Adipocyte (in vitro differentiated cells): ENCODE data around the gene NANOS3.

ENCODE experiments used
- DNase-seq: peaks from one replicate; pipeline ENCODE4 v3.0.0-alpha.2; 2015; ENCODE audit warnings: low read depth
- H3K27me3 ChIP-seq: replicated peaks from 2 replicates; pipeline ENCODE4 v1.7.0; 2013; ENCODE audit warnings: mild to moderate bottlenecking, low read length, moderate library complexity; ENCODE audit not compliant: control insufficient read depth, insufficient read depth
- H3K36me3 ChIP-seq: 2 replicates; pipeline ENCODE4 v1.7.0; 2013; ENCODE audit warnings: low read length, mild to moderate bottlenecking, moderate library complexity; ENCODE audit not compliant: control insufficient read depth, insufficient read depth, severe bottlenecking
- H3K4me1 ChIP-seq: 2 replicates; pipeline ENCODE4 v1.7.0; 2013; ENCODE audit warnings: mild to moderate bottlenecking, low read length, moderate library complexity; ENCODE audit not compliant: control insufficient read depth, insufficient read depth
- H3K4me3 ChIP-seq: 2 replicates; pipeline ENCODE4 v1.7.0; 2013; ENCODE audit warnings: mild to moderate bottlenecking, low read length, moderate library complexity
- H3K9ac ChIP-seq: 2 replicates; pipeline ENCODE4 v1.7.0; 2013; ENCODE audit warnings: mild to moderate bottlenecking, low read length, moderate library complexity
- H3K9me3 ChIP-seq: 2 replicates; pipeline ENCODE4 v1.7.0; 2013; ENCODE audit warnings: mild to moderate bottlenecking, low read length, moderate library complexity; ENCODE audit not compliant: control insufficient read depth

Gene NANOS3

DNA sequence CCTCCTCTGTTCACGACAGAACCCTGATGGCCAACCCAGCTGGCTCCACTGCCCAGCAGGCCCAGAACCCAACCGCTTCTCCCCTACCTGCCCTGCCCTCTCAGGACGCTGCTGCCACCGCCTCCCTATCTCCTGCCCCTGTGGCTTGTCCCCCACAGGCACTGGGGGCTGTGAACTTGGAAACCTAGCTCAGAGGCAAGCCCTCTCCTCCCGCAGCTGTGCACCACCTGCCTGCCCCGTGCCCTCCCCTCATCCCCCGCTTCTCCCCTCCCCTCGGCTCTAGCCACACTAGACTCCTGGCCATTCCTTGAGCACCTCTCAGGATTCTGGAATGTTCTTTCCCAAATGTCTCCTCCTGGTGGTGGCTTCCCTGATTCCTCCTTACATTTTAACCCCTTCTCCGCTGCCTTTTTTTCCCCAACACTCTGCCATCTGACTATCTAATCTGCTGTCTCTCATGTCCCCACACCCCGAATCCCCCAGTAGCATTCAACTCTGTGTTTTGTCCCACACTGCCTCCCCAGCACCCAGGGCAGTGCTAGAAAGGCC, 6.7 kb downstream of the NANOS3 start:
- no peak for DNase-seq
- Histone ChIP-seq H3K27me3 (peaks cover 8% of the 10 kb centered on the region), H3K36me3 (no peaks in the 10 kb centered on the region)

DNA sequence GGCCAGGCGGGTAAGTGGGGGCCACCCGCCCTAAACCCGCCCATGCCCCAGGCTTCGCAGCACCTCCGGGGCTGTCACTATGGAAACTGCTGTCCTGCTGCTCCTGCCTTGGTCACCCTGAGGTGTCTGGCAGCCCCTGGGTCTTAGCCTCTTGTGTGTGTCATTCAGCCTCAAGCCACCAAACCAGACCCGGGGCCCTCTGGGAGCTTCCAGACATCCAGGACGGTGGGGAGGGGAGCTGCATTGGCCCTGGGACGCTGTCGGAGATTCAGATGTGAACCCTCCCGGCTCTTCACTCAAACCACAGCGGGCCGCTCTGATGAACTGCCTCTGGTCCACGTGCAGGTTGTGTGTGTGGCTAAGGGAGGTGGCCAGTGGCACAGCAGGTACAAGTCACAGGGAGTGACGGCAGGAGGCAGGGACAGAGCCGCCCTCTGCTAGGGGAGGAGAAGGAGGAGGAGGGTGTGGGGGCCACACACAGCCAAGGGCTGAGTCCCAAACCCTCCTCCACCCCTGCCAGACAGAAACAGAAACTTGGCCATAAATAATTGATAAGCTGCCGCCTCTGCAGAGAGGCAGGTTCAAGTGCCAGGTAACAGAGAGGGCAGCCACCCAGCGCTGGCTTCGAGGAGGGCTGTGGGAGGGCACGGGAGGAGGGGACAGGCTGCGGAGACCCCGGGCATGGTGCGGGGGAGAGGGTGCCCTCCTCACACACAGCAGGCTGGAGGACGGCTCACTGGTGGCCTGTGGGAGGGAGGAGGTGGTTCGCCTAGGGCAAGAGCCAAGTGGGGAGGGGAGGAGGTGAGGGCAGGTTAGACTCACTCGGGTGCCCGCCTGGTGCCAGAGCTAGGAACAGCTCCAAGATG, 8.0 kb downstream of the NANOS3 start:
- Histone ChIP-seq H3K4me3 (no peak overlapping the region), H3K9ac (no peak overlapping the region), H3K27me3 (peaks cover 8% of the 10 kb centered on the region), H3K36me3 (no peaks in the 10 kb centered on the region), H3K4me1 (peaks cover 16% of the 10 kb centered on the region), H3K9me3 (no peaks in the 10 kb centered on the region)
- DNase-seq: no peak

More for the DNA sequence above, 6.7 kb downstream of the NANOS3 start:
- H3K4me1 ChIP-seq: peaks cover 16% of the 10 kb centered on the region
- no peak overlapping the region for H3K9ac ChIP-seq
- H3K4me3 ChIP-seq: no peak overlapping the region
- H3K9me3 ChIP-seq: no peaks in the 10 kb centered on the region

DNA sequence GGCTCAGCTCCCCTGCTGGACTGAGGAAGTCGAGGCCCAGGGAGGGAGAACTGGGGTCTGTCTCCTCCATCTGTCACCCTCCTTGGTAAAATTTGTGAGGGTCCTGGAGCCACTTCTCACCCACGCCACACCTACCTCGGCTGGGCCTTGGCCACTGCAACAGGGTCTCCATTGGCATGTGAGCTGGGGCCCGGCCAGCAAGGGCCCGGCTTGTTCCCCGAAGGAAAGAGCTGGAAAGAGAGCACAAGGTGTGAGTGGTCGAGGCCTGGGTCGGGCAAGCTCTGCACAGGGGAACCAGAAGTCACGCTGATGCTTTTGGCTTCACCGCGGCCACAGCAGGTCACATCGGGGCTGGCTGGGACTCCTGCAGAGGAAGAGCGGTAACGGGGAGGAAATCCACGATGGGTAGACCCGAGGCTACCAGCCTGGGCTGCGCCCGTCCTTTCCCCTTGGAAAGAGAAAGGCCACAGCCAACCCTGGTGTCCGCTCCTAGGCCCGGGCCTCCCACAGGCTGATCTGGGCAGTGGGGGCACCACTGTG, 9.0 kb downstream of the NANOS3 start:
- Histone ChIP-seq H3K4me3 (no peak overlapping the region), H3K4me1 (peaks cover 10% of the 10 kb centered on the region), H3K9me3 (no peaks in the 10 kb centered on the region), H3K27me3 (peaks cover 8% of the 10 kb centered on the region), H3K36me3 (no peaks in the 10 kb centered on the region), H3K9ac (no peak overlapping the region)
- no peak for DNase-seq

DNA sequence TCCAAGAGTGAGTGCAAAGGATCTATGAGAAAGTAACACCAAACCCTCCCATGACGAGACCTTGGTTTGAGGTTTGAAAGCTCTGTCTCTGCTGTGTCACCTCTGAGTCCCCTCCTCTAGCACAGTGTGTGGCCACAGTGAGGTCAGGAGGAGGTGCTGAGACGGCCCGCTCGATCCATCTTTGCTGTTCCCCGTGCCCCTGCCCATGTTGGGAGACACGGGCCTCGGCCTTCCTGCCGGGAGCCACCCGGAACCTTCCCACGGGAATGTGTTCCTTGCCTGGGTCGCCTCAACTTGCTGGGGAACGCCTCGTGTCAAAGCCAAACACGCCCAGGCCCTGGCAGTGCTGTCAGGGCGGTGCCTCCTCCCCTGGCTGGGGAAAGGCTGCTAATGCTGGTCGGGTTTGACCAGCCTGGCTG, 10.1 kb downstream of the NANOS3 start:
- peaks cover 6% of the 10 kb centered on the region for H3K4me1 ChIP-seq
- no peak overlapping the region for H3K4me3 ChIP-seq
- H3K36me3 ChIP-seq: no peaks in the 10 kb centered on the region
- DNase-seq: no peak
- no peaks in the 10 kb centered on the region for H3K9me3 ChIP-seq
- no peak overlapping the region for H3K9ac ChIP-seq
- H3K27me3 ChIP-seq: peaks cover 8% of the 10 kb centered on the region

DNA sequence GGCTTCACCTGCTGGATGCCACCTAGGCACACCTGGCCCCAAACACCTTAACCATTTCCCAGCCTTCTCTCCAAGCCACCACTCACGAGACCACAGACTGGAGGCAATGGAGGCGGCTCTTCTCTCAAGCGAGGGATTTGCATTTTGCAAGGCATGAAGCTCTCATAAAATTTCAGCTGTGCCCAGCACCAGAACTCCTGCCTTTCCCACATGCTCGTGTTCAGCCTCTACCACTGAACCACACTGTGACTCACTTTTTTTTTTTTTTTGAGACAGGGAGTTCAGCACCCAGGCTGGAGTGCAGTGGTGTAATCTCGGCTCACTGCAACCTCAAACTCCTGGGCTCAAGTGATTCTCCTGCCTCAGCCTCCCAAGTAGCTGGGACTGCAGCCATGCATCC, 10.6 kb downstream of the NANOS3 start:
- Histone ChIP-seq H3K9ac (no peak overlapping the region), H3K4me3 (no peak overlapping the region), H3K27me3 (peaks cover 8% of the 10 kb centered on the region), H3K36me3 (no peaks in the 10 kb centered on the region), H3K9me3 (no peaks in the 10 kb centered on the region), H3K4me1 (peaks cover 5% of the 10 kb centered on the region)
- DNase-seq: no peak

DNA sequence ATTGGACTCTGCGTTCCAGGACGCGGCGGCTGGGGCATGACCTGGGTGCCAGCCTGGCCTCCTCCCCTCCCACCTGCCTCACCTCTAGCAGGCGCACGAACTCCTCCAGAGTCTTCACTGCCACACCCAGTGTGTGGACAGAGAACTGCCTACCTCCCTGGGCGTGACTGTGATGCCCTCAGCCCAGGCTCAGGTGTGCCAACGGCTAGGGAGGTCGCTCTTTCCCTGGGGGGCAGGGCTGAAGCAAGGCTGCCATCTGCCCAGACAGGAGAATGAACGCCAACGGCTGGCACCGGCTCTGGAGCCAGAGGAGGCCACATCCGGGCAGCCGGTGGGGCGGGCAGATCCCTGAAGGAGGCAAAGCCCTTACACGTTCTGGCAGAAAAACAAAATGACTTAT, 11.3 kb downstream of the NANOS3 start:
- Histone ChIP-seq H3K9ac (no peak overlapping the region), H3K4me1 (peaks cover 5% of the 10 kb centered on the region), H3K27me3 (peaks cover 8% of the 10 kb centered on the region), H3K36me3 (no peaks in the 10 kb centered on the region), H3K9me3 (no peaks in the 10 kb centered on the region), H3K4me3 (no peak overlapping the region)
- no peak for DNase-seq

DNA sequence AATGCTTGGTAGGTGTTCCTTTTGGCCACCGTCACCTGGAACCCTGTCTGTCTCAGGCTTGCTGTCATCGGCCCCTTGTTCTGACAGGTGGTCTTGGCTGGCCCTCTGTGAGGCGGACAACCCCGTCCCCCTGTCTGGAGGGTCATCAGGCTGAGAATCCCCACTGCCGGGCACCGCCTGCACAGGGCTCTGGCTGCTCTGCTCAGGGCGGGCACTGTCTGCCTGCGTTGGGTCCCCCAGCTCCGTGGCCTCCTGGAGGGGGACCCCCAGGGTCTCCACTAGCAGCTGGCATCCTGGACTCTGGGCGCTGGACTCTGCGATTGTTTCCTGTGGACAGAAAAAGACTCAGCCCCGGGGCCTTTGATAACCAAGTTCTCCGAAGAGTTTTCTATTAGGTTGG, 13.2 kb downstream of the NANOS3 start:
- H3K4me1 ChIP-seq: peaks cover 5% of the 10 kb centered on the region
- no peak overlapping the region for H3K9ac ChIP-seq
- no peak for DNase-seq
- H3K27me3 ChIP-seq: peaks cover 2% of the 10 kb centered on the region
- no peaks in the 10 kb centered on the region for H3K36me3 ChIP-seq
- H3K9me3 ChIP-seq: no peaks in the 10 kb centered on the region
- no peak overlapping the region for H3K4me3 ChIP-seq

DNA sequence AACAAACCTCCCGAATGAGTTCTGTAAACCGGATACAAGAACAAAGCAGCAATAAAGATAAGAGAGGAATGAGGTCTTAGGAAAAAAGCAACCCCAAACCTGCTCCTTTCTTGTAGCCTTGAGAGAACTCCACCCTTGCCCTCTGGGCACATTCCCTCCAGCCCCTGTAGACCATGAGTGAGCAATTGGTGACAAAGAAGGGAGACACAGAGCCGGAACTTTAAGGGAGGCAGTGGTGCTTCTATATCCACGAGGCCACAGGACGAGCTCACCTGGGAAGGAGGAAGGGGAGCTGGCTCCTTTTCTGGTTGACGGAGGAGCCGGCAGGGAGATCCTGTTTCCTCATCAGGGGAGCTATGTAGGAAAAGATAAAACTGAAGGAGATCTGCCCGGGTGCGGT, 15.9 kb downstream of the NANOS3 start:
- no peak for DNase-seq

DNA sequence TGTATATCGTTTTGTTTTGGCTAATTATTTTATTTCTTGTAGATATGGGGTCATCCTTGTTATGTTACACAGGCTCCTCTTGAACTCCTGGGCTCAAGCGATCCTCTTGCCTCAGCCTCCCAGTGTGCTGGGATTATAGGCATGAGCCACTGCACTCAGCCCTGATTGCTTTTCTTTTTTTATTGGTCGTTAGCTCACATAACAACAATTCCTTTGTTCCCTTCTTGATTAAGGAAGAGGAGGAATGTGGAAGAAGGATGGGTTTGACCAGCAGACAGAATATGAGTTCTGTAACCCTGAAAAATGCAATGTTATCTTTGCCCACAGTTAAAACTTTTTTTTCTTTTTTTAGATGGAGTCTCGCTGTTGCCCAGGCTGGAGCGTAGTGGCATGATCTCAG, 17.6 kb downstream of the NANOS3 start:
- H3K36me3 ChIP-seq: no peaks in the 10 kb centered on the region
- no peak overlapping the region for H3K9ac ChIP-seq
- H3K4me1 ChIP-seq: no peaks in the 10 kb centered on the region
- H3K4me3 ChIP-seq: no peak overlapping the region
- no peaks in the 10 kb centered on the region for H3K9me3 ChIP-seq
- no peaks in the 10 kb centered on the region for H3K27me3 ChIP-seq
- DNase-seq: no peak

More for the DNA sequence above, 15.9 kb downstream of the NANOS3 start:
- Histone ChIP-seq H3K27me3 (no peaks in the 10 kb centered on the region), H3K4me1 (no peaks in the 10 kb centered on the region), H3K36me3 (no peaks in the 10 kb centered on the region), H3K9ac (no peak overlapping the region), H3K9me3 (no peaks in the 10 kb centered on the region), H3K4me3 (no peak overlapping the region)

DNA sequence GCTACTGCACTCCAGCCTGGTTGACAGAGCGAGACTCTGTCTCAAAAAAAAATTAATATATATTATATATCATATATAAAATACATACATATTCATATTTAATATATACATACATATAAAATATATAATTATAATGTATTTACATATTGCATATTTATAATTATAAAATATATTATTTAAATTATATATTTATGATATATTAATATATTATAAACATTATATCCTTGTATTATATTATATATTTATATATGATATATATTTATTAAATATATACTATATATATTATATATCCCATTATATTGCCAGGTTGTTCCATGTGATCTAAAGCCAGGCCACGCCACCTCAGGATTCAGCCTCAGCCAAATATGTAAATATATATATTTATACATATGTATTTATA, 19.3 kb downstream of the NANOS3 start:
- no peak overlapping the region for H3K9ac ChIP-seq
- no peaks in the 10 kb centered on the region for H3K27me3 ChIP-seq
- H3K4me3 ChIP-seq: no peak overlapping the region
- no peaks in the 10 kb centered on the region for H3K4me1 ChIP-seq
- H3K9me3 ChIP-seq: no peaks in the 10 kb centered on the region
- H3K36me3 ChIP-seq: no peaks in the 10 kb centered on the region
- no peak for DNase-seq

DNA sequence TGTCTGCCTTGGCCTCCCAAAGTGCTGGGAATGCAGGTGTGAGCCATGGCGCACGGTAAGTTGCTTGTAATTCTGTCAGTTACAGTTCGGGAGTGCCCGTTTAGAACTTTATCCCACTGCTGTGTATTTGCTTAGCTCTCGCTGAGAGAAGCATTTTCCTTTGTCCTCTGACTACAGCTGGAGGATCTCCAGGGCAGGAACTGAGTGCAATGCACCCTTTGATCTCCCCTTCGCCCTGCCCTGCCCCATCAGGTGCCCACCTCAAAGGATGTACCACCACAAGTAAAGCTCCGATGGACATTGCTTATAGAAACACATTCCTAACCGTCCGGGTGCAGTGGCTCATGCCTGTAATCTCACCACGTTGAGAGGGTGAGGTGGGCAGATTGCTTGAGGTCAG, 22.5 kb downstream of the NANOS3 start:
- Histone ChIP-seq H3K27me3 (no peaks in the 10 kb centered on the region), H3K36me3 (no peaks in the 10 kb centered on the region), H3K4me1 (no peaks in the 10 kb centered on the region), H3K9me3 (no peaks in the 10 kb centered on the region), H3K9ac (no peak overlapping the region), H3K4me3 (no peak overlapping the region)
- DNase-seq: no peak
